Left lung (tissue), 10 donors: ENCODE data around the gene RHNO1. TPM values are rescaled to one million over a fixed set of nuclear protein-coding genes. Genes with fewer than 3 reads are reported as not detected.

ENCODE experiments used
- ATAC-seq: fragments of 200-7000 bp; cut with Tn5 transposase; one replicate; pipeline ENCODE4 v1.9.1; 2020; ENCODE audit warnings: moderate library complexity
- DNase-seq, 4 donors: peaks; one replicate each; pipeline ENCODE4 v3.0.0-alpha.2; 2013 to 2020
- H3K27ac ChIP-seq, 2 donors: fragments of 200-600 bp; sonication (generic) in 1 of 2; one replicate each; pipeline versions ENCODE4 v1.5.0 to v1.8.0; 2020 to 2021
- H3K27me3 ChIP-seq, 2 donors: fragments of 200-600 bp; sonication (generic) in 1 of 2; one replicate each; pipeline versions ENCODE4 v1.5.0 to v1.8.0; 2020 to 2021
- H3K36me3 ChIP-seq, 2 donors: fragments of 200-600 bp; sonication (generic) in 1 of 2; one replicate each; pipeline versions ENCODE4 v1.5.0 to v1.8.0; 2020 to 2021
- H3K4me1 ChIP-seq, 2 donors: fragments of 200-600 bp; one replicate each; pipeline ENCODE4 v1.8.0; 2021
- H3K4me3 ChIP-seq, 2 donors: fragments of 200-600 bp; sonication (generic) in 1 of 2; one replicate each; pipeline versions ENCODE4 v1.5.0 to v1.8.0; 2020 to 2021; ENCODE audit warnings: mild to moderate bottlenecking in 1 of 2
- H3K9me3 ChIP-seq, 2 donors: fragments of 200-600 bp; sonication (generic) in 1 of 2; one replicate each; pipeline versions ENCODE4 v1.5.0 to v1.8.0; 2020 to 2021
- intact Hi-C, 2 donors: fragments of 100-400 bp; cut with DNase I; formaldehyde crosslinking; loops; one replicate each; pipeline versions ENCODE4 v1.11.2 to v1.14.2; 2022
- polyA plus RNA-seq, 6 donors: library from polyadenylated mRNA; unstranded; fragments of 120-200 nt; gene quantifications; one replicate each; pipeline ENCODE4 v1.2.1, GENCODE V29; 2013; ENCODE audit not compliant: insufficient read length in 6 of 6
- total RNA-seq, 2 donors: library from RNA; stranded (reverse); fragmentation: NEBNext Ultra II Directional; extraction: Animal tissue kit (Norgen Biotek cat#: 25700); gene quantifications; one replicate each; pipeline ENCODE4 v1.2.1, GENCODE V29; 2021
- TF ChIP-seq, protein P1 (sequence below), 2 donors: fragments of 200-600 bp; sonication (generic) in 1 of 2; IDR thresholded peaks; one replicate each; pipeline versions ENCODE4 v1.5.0 to v1.8.0; 2021; ENCODE audit warnings: antibody characterized with exemption in 2 of 2
- donor health status: DM: no; HTN: yes; CAD: no.
- donor health status: DM: no; HTN: no; CAD: no.

Gene RHNO1
- total and polyA plus RNA-seq, 8 donors = 11.7 to 44.4 (median 33.8) TPM

DNA sequence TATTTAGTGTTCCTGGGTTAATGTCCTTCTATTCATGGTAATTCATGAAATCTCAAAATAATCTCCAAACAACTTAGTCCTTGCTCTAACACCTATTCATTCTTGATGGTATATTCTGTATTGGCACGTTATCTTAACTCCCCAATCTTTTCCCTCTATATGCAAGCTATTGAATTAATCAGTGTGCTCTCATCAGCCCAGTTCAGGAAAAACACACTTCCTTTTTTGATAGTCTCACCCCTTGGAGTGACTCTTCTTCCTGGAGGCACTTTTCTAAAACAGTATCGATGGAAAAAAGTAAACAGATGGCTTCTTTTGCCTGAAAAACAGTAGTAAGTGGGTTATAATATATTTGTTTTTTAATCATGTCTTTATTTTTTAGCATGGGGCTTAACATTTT is 42.2 kb downstream of the RHNO1 start:
- Histone ChIP-seq H3K27ac (no peak overlapping the region), H3K36me3 (peaks cover 0 to 36% of the 10 kb centered on the region in 2 donors), H3K4me3 (no peak overlapping the region), H3K4me1 (no peaks in the 10 kb centered on the region), H3K9me3 (no peaks in the 10 kb centered on the region), H3K27me3 (no peaks in the 10 kb centered on the region)
- DNase-seq (no peak), ATAC-seq (no peak)
- TF ChIP-seq, protein P1, sequence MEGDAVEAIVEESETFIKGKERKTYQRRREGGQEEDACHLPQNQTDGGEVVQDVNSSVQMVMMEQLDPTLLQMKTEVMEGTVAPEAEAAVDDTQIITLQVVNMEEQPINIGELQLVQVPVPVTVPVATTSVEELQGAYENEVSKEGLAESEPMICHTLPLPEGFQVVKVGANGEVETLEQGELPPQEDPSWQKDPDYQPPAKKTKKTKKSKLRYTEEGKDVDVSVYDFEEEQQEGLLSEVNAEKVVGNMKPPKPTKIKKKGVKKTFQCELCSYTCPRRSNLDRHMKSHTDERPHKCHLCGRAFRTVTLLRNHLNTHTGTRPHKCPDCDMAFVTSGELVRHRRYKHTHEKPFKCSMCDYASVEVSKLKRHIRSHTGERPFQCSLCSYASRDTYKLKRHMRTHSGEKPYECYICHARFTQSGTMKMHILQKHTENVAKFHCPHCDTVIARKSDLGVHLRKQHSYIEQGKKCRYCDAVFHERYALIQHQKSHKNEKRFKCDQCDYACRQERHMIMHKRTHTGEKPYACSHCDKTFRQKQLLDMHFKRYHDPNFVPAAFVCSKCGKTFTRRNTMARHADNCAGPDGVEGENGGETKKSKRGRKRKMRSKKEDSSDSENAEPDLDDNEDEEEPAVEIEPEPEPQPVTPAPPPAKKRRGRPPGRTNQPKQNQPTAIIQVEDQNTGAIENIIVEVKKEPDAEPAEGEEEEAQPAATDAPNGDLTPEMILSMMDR (IDR thresholded peaks at IDR 0.05) = no peak
- intact Hi-C loops = no loop called here

GRCh38 chr12:2922329-2922728 is 45.3 kb downstream of the RHNO1 start:
- Histone ChIP-seq H3K36me3 (peaks cover 0 to 57% of the 10 kb centered on the region in 2 donors), H3K27me3 (no peaks in the 10 kb centered on the region), H3K4me1 (no peaks in the 10 kb centered on the region), H3K27ac (no peak overlapping the region), H3K4me3 (no peak overlapping the region), H3K9me3 (no peaks in the 10 kb centered on the region)
- intact Hi-C loops = no loop called here
- TF ChIP-seq, protein P1 (IDR thresholded peaks at IDR 0.05) = no peak
- no peak for ATAC-seq
- DNase-seq = no peak

- Histone ChIP-seq H3K36me3 (peaks cover 0 to 57% of the 10 kb centered on the region in 2 donors), H3K9me3 (no peaks in the 10 kb centered on the region), H3K4me3 (no peak overlapping the region), H3K27me3 (no peaks in the 10 kb centered on the region), H3K27ac (no peak overlapping the region), H3K4me1 (no peaks in the 10 kb centered on the region)
- TF ChIP-seq, protein P1 (IDR thresholded peaks at IDR 0.05) = no peak
- intact Hi-C loops = no loop called here
- ATAC-seq = no peak
- no peak for DNase-seq
Measured at GRCh38 chr12:2923057-2923456, 46.0 kb downstream of the RHNO1 start.

- intact Hi-C loops = no loop called here
- ATAC-seq = no peak
Measured at GRCh38 chr12:2924019-2924418, 47.0 kb downstream of the RHNO1 start.

DNA sequence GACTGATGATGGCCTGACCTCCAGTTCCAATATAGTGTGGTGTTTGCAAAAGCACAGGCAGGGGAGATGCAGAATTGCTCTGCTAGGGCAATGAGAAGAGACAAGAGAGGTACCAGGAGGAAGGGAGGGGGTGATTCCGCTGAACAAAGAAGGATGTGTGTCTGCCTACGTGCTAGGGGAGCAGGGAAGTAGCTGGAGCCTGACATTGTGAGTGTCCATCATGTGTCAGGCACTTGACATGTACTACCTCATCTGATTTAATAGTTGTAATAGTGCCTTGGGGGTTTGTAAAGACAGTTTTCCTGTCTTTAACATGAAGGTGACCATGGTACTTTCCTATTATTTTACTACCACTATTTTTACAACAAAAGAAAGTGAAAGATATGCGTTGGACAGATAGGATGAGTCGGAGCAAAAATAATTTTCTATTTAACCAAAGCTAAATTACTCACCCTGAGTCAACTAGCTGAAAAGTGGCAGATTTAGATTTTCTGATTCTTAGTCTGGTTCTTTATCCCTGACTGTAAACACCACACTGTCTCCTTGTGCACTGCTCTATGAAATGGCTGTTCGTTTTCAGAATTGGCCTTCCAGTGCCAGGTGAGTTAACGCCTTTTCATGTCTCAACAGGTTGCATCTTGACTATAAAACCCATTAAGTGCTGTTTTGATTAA is 48.4 kb downstream of the RHNO1 start:
- intact Hi-C loops = no loop called here
- H3K36me3 ChIP-seq = peaks cover 0 to 61% of the 10 kb centered on the region in 2 donors
- ATAC-seq = no peak

More at GRCh38 chr12:2924019-2924418, 47.0 kb downstream of the RHNO1 start:
- Histone ChIP-seq H3K9me3 (no peaks in the 10 kb centered on the region), H3K27ac (no peak overlapping the region), H3K27me3 (no peaks in the 10 kb centered on the region), H3K4me3 (no peak overlapping the region), H3K4me1 (no peaks in the 10 kb centered on the region), H3K36me3 (peaks cover 0 to 57% of the 10 kb centered on the region in 2 donors)
- DNase-seq = no peak
- TF ChIP-seq, protein P1 (IDR thresholded peaks at IDR 0.05) = no peak

More for the DNA sequence above, 48.4 kb downstream of the RHNO1 start:
- Histone ChIP-seq H3K4me3 (no peak overlapping the region), H3K4me1 (no peaks in the 10 kb centered on the region), H3K27me3 (no peaks in the 10 kb centered on the region), H3K27ac (no peak overlapping the region), H3K9me3 (no peaks in the 10 kb centered on the region)
- TF ChIP-seq, protein P1 (IDR thresholded peaks at IDR 0.05) = no peak
- DNase-seq = no peak
